Muscle layer of duodenum (tissue), 2 donors: ENCODE measurements around the gene SMCHD1.
"Not testable (repeated sequence)": the region's sequence is repeated elsewhere in the genome, so short reads cannot be mapped to it uniquely, and the experiment has no call there.

Source experiments
- H3K27ac ChIP-seq: one replicate; pipeline ENCODE4 v1.7.0; 2013; ENCODE audit warnings: mild to moderate bottlenecking, low read length
- H3K27me3 ChIP-seq: one replicate; pipeline ENCODE4 v1.7.0; 2013; ENCODE audit warnings: low read depth, mild to moderate bottlenecking, control low read depth, low read length
- H3K36me3 ChIP-seq, 2 donors: one replicate each; pipeline ENCODE4 v1.7.0; 2013; ENCODE audit warnings: low read length in 2 of 2, control low read depth in 1 of 2, mild to moderate bottlenecking in 1 of 2; ENCODE audit not compliant: insufficient read depth in 2 of 2, control insufficient read depth in 1 of 2
- H3K4me1 ChIP-seq, 2 donors: one replicate each; pipeline ENCODE4 v1.7.0; 2013; ENCODE audit warnings: low read length in 2 of 2, mild to moderate bottlenecking in 2 of 2, control low read depth in 1 of 2, moderate library complexity in 1 of 2; ENCODE audit not compliant: insufficient read depth in 2 of 2, control insufficient read depth in 1 of 2
- H3K4me3 ChIP-seq, 2 donors: one replicate each; pipeline ENCODE4 v1.7.0; 2013; ENCODE audit warnings: low read length in 2 of 2, low read depth in 1 of 2, mild to moderate bottlenecking in 1 of 2
- H3K9me3 ChIP-seq, 2 donors: one replicate each; pipeline ENCODE4 v1.7.0; 2013; ENCODE audit warnings: low read length in 2 of 2, control low read depth in 1 of 2, mild to moderate bottlenecking in 1 of 2; ENCODE audit not compliant: control insufficient read depth in 1 of 2
- donor health status: healthy.

SMCHD1 gene

DNA sequence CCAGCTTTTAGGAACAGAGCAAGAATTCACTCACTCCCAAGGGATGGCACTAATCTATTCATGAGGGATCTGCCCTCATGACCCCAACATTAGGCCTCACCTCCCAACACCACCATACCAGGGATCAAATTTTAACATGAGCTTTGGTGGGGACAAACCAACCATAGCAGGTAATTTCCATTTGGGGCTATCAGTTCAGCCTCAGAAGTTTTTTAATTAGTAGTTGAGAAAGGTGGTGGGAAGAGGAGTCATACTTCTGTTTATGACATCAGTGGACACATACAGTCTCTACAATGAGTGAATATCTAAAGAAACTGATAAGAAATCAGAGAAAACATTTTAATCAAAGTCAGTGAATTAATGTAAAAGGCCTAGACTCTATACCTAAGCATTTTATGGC lies 131.7 kb downstream of the SMCHD1 start:
- Histone ChIP-seq H3K4me1 (no peaks in the 10 kb centered on the region), H3K9me3 (no peaks in the 10 kb centered on the region), H3K36me3 (peaks cover 21 to 56% of the 10 kb centered on the region in 2 donors), H3K27me3 (no peaks in the 10 kb centered on the region), H3K27ac (no peak overlapping the region), H3K4me3 (no peak overlapping the region)

- H3K27ac ChIP-seq = no peak overlapping the region
- no peaks in the 10 kb centered on the region for H3K27me3 ChIP-seq
- peaks cover 31 to 32% of the 10 kb centered on the region in 2 donors for H3K36me3 ChIP-seq
Measured at GRCh38 chr18:2792395-2792794, 136.9 kb downstream of the SMCHD1 start.

GRCh38 chr18:2794159-2794558 lies 138.6 kb downstream of the SMCHD1 start:
- no peaks in the 10 kb centered on the region for H3K9me3 ChIP-seq
- H3K27ac ChIP-seq = no peak overlapping the region
- H3K4me1 ChIP-seq = no peaks in the 10 kb centered on the region
- H3K4me3 ChIP-seq = no peak overlapping the region
- no peaks in the 10 kb centered on the region for H3K27me3 ChIP-seq
- peaks cover 21 to 38% of the 10 kb centered on the region in 2 donors for H3K36me3 ChIP-seq

More at GRCh38 chr18:2792395-2792794, 136.9 kb downstream of the SMCHD1 start:
- Histone ChIP-seq H3K4me1 (no peaks in the 10 kb centered on the region), H3K9me3 (no peaks in the 10 kb centered on the region), H3K4me3 (no peak overlapping the region)

DNA sequence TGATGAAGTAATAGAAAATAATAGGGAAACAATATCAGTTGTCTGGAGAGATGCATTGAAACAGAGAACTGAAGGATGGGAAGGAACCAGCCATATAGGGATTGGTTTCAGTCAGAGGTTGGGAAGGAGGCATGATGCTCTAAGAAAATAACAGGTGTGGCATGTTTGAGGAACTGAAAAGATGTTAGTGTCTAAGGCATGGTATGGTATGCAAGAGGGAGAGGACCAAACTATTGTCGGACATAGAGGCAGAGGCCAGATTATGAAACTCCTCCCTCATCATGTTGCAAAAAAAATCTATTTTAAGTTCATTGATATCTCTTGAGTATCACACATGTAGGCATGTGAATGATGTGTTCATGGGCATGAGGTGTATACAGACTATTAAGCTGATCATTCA lies 142.4 kb downstream of the SMCHD1 start:
- no peak overlapping the region for H3K4me3 ChIP-seq
- no peaks in the 10 kb centered on the region for H3K9me3 ChIP-seq
- no peak overlapping the region for H3K27ac ChIP-seq
- no peaks in the 10 kb centered on the region for H3K4me1 ChIP-seq
- H3K27me3 ChIP-seq = no peaks in the 10 kb centered on the region
- peaks cover 37 to 48% of the 10 kb centered on the region in 2 donors for H3K36me3 ChIP-seq

GRCh38 chr18:2799369-2799768 lies 143.8 kb downstream of the SMCHD1 start:
- peaks cover 33 to 46% of the 10 kb centered on the region in 2 donors for H3K36me3 ChIP-seq
- H3K27ac ChIP-seq = no peak overlapping the region
- no peak overlapping the region for H3K4me3 ChIP-seq
- no peaks in the 10 kb centered on the region for H3K4me1 ChIP-seq
- no peaks in the 10 kb centered on the region for H3K27me3 ChIP-seq
- H3K9me3 ChIP-seq = no peaks in the 10 kb centered on the region

DNA sequence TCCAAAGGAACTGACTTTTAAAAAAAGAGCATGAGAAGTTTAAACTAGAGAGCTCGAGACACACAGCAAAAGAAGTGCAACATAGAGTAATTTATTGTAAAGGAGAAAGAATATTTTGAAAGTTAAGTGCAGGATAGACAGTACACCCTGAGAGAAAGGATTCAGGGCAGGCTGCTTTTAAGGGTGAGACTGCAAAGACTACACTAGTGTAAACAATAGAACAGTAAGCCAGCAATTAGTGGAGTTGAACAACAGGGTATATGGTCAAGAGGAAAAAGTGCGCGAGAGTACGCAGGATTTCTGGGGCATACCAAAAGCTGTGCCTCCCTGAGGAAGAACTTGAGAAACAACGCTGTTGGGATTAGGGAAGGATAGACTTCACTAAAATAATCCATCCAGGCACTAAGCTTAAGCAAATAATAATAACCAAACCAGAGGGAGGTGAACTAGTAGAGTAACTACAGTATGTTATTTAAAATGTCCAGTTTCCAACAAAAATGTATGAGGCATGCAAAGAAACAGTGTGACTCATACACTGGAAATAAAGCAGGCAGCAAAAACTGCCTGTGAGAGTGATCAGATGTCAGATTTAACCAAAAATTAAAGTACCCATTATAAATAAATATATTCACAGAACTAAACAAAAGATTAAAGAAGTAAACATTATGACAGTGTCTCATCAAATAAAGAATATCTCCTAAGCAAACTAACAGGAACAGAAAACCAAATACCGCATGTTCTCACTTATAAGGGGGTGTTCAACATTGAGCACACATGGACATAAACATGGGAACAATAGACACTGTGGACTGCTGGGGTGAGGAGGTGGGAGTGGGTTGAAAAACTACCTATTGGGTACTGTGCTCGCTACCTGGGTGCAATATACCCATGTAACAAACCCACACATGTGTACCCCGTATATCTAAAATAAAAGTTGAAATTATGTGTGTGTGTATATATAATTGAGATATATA lies 150.7 kb downstream of the SMCHD1 start:
- H3K27ac ChIP-seq = no peak overlapping the region
- no peak overlapping the region for H3K4me3 ChIP-seq
- no peaks in the 10 kb centered on the region for H3K4me1 ChIP-seq
- peaks cover 12 to 13% of the 10 kb centered on the region in 2 donors for H3K36me3 ChIP-seq
- H3K9me3 ChIP-seq = peaks cover 0 to 8% of the 10 kb centered on the region in 2 donors
- H3K27me3 ChIP-seq = no peaks in the 10 kb centered on the region

DNA sequence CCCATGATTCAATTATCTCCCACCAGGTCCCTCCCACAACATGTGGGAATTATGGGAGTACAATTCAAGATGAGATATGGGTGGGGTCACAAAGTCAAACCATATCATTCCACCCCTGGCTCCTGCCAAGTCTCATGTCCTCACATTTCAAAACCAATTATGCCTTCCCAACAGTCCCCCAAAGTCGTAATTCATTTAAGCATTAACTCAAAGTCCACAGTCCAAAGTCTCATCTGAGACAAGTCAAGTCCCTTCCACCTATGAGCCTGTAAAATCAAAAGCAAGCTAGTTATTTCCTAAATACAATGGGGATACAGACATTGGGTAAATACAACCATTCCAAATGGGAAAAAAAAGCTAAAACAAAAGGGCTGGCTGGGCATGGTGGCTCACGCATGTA lies 153.1 kb downstream of the SMCHD1 start:
- peaks cover 0 to 13% of the 10 kb centered on the region in 2 donors for H3K9me3 ChIP-seq
- H3K36me3 ChIP-seq, H3K4me3 ChIP-seq, H3K4me1 ChIP-seq, H3K27ac ChIP-seq, H3K27me3 ChIP-seq: not testable (repeated sequence)

DNA sequence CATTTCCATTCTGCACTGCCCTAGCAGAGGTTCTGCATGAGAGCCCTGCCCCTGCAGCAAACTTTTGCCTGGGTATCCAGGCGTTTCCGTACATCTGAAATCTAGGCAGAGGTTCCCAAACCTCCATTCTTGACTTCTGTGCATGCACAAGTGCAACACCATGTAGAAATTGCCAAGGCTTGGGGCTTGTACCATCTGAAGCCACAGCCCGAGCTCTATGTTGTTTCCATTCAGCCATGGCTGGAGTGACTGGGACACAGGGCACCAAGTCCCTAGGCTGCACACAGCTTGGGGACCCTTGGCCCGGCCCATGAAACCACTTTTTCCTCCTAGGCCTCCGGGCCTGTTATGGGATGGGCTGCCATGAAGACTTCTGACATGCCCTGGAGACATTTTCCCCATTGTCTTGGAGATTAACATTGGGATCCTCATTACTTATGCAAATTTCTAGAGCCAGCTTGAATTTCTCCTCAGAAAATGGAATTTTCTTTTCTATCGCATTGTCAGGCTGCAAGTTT lies 154.2 kb downstream of the SMCHD1 start:
- not testable (repeated sequence) for H3K4me3 ChIP-seq, H3K27me3 ChIP-seq, H3K27ac ChIP-seq, H3K36me3 ChIP-seq, H3K4me1 ChIP-seq
- H3K9me3 ChIP-seq = peaks cover 4 to 19% of the 10 kb centered on the region in 2 donors

GRCh38 chr18:2811416-2811815 lies 155.9 kb downstream of the SMCHD1 start:
- Histone ChIP-seq H3K36me3 (no peaks in the 10 kb centered on the region), H3K9me3 (peaks cover 4 to 22% of the 10 kb centered on the region in 2 donors)

GRCh38 chr18:2814928-2815327 lies 159.4 kb downstream of the SMCHD1 start:
- H3K36me3 ChIP-seq = no peaks in the 10 kb centered on the region
- no peaks in the 10 kb centered on the region for H3K27me3 ChIP-seq
- H3K9me3 ChIP-seq = peaks cover 4 to 21% of the 10 kb centered on the region in 2 donors
- no peak overlapping the region for H3K4me3 ChIP-seq
- H3K4me1 ChIP-seq = no peaks in the 10 kb centered on the region
- no peak overlapping the region for H3K27ac ChIP-seq

More at GRCh38 chr18:2811416-2811815, 155.9 kb downstream of the SMCHD1 start:
- H3K4me1 ChIP-seq = no peaks in the 10 kb centered on the region
- H3K27ac ChIP-seq = no peak overlapping the region
- no peaks in the 10 kb centered on the region for H3K27me3 ChIP-seq
- H3K4me3 ChIP-seq = no peak overlapping the region

GRCh38 chr18:2818281-2818680 lies 162.8 kb downstream of the SMCHD1 start:
- Histone ChIP-seq H3K4me1 (no peaks in the 10 kb centered on the region), H3K36me3 (no peaks in the 10 kb centered on the region), H3K27ac (no peak overlapping the region), H3K4me3 (no peak overlapping the region), H3K9me3 (peaks cover 4 to 14% of the 10 kb centered on the region in 2 donors), H3K27me3 (no peaks in the 10 kb centered on the region)
